C4-2B (cell line): ENCODE measurements around the gene P3H2.

Experiments used
- H3K27ac ChIP-seq: fragments of 450-650 bp; 2 replicates; pipeline ENCODE4 v1.5.1; 2017
- ZFX ChIP-seq: fragments of 450-650 bp; IDR thresholded peaks from 2 replicates; pipeline ENCODE4 v1.6.1; 2017
- TF ChIP-seq, protein P1 (sequence below): fragments of 450-650 bp; conservative IDR thresholded peaks from 2 replicates; pipeline ENCODE4 v1.5.1; 2017; ENCODE audit warnings: mild to moderate bottlenecking

The P3H2 gene

GRCh38 chr3:189947068-189947467 lies 173.6 kb downstream of the P3H2 start:
- no peak overlapping the region for H3K27ac ChIP-seq
- TF ChIP-seq, protein P1, sequence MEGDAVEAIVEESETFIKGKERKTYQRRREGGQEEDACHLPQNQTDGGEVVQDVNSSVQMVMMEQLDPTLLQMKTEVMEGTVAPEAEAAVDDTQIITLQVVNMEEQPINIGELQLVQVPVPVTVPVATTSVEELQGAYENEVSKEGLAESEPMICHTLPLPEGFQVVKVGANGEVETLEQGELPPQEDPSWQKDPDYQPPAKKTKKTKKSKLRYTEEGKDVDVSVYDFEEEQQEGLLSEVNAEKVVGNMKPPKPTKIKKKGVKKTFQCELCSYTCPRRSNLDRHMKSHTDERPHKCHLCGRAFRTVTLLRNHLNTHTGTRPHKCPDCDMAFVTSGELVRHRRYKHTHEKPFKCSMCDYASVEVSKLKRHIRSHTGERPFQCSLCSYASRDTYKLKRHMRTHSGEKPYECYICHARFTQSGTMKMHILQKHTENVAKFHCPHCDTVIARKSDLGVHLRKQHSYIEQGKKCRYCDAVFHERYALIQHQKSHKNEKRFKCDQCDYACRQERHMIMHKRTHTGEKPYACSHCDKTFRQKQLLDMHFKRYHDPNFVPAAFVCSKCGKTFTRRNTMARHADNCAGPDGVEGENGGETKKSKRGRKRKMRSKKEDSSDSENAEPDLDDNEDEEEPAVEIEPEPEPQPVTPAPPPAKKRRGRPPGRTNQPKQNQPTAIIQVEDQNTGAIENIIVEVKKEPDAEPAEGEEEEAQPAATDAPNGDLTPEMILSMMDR, result no peak
- TF ChIP-seq ZFX, result no peak

DNA sequence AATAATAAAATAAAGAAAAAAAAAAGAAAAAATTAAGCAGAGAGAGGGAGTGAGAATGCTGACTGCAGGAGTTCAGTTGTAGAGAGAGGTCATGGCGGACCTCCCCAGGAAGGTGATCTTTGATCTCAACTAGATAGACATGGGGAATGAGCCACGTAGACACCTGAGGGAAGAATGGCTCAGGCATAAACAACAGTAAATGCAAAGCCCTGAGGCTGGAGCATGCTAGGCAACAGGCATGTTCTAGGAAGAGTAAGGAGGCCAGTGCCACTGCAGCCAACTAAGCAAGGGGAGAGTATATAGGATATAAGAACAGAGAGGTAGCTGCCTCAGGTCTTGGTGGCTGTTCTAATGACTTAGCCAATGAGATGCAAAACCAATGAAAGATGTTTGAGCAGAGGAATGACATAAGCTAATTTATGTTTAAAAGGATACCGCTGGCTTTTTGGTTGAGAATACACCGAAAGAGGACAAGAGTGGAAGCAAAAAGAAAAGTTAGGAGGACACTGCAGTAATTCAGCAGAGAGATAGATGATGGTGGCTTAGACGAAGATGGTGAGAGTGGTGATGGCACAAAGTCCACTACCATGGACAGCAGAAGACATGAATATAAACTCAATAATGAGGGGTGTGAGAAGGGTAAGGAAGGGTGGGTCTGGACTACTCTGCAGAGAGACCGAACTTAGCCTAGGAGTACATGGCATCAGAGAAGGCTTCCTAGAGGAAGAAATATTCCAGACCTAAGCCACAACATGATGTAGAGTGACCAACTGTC lies 174.6 kb downstream of the P3H2 start:
- H3K27ac ChIP-seq, result no peak overlapping the region
- TF ChIP-seq, protein P1, result no peak
- no peak for TF ChIP-seq ZFX

- TF ChIP-seq ZFX, result no peak
- TF ChIP-seq, protein P1, result no peak
- peak overlapping the region; percentile 51 for H3K27ac ChIP-seq
These were observed 176.2 kb downstream of the P3H2 start for GRCh38 chr3:189944285-189945145.

GRCh38 chr3:189942948-189943347 lies 177.7 kb downstream of the P3H2 start:
- H3K27ac ChIP-seq, result no peak overlapping the region
- no peak for TF ChIP-seq ZFX
- TF ChIP-seq, protein P1, result no peak

GRCh38 chr3:189941679-189942078 lies 179.0 kb downstream of the P3H2 start:
- TF ChIP-seq, protein P1, result no peak
- TF ChIP-seq ZFX, result no peak
- no peak overlapping the region for H3K27ac ChIP-seq

DNA sequence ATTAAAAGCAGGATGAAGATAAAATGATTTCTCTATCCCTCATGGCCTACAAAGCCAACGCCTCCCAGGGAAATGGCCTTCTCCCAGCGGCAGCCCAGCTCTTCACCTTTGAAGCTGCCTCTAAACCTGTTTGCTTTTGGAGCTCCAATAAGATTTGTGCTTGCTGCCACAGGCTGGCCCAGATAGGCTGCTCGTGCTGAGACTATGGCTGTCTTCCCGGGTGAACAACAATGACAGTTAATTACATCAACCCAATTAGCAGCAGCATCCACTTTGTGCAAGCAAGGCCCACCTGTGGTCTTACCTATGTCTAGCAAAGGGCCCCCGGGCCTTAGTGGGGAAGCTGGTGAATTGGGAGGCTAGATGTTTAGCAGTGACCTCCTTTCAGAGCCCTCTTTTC lies 179.6 kb downstream of the P3H2 start:
- no peak overlapping the region for H3K27ac ChIP-seq
- no peak for TF ChIP-seq ZFX
- TF ChIP-seq, protein P1, result no peak
